Measurements from ENCODE around the gene CACNA1S.

GRCh38 chr1:201096977-201097856, 15.0 kb downstream of the CACNA1S start:
- TF ChIP-seq CTCF (conservative IDR thresholded peaks at IDR 0.05 in 1 of 2, IDR thresholded peaks at IDR 0.05 in 1 of 2; ENCODE audit: extremely low read depth in 1 of 2, insufficient read depth in 1 of 2, low read depth in 1 of 2, low read length in 2 of 2) (no peak), EZH2 (IDR thresholded peaks at IDR 0.05; ENCODE audit: borderline replicate concordance, low read length) (no peak)
